Ishikawa (cell line): Measurements from ENCODE around the gene CD164L2.

Source experiments
- CEBPB ChIP-seq: IDR thresholded peaks from 2 replicates; pipeline ENCODE4 v1.6.1; 2012
- CREB1 ChIP-seq: IDR thresholded peaks from 2 replicates; pipeline ENCODE4 v1.6.1; 2012; ENCODE audit warnings: low read depth
- EGR1 ChIP-seq: IDR thresholded peaks from 2 replicates; pipeline ENCODE4 v1.6.1; 2012
- EP300 ChIP-seq: IDR thresholded peaks from 2 replicates; pipeline ENCODE4 v1.6.1; 2012; ENCODE audit warnings: borderline replicate concordance
- FOXM1 ChIP-seq: IDR thresholded peaks from 2 replicates; pipeline ENCODE4 v1.6.1; 2012; ENCODE audit warnings: low read depth, borderline replicate concordance
- MAX ChIP-seq: IDR thresholded peaks from 2 replicates; pipeline ENCODE4 v1.6.1; 2012
- NFIC ChIP-seq: IDR thresholded peaks from 2 replicates; pipeline ENCODE4 v1.6.1; 2012
- RAD21 ChIP-seq: IDR thresholded peaks from 2 replicates; pipeline ENCODE4 v1.6.1; 2012; ENCODE audit warnings: low read depth
- REST ChIP-seq: IDR thresholded peaks from 2 replicates; pipeline ENCODE4 v1.6.1; 2012; ENCODE audit warnings: low read depth, mild to moderate bottlenecking
- TAF1 ChIP-seq: IDR thresholded peaks from 2 replicates; pipeline ENCODE4 v1.6.1; 2012; ENCODE audit warnings: low read depth, mild to moderate bottlenecking
- TCF12 ChIP-seq: IDR thresholded peaks from 2 replicates; pipeline ENCODE4 v1.6.1; 2012; ENCODE audit warnings: low read depth
- TEAD4 ChIP-seq: IDR thresholded peaks from 2 replicates; pipeline ENCODE4 v1.6.1; 2012
- YY1 ChIP-seq: IDR thresholded peaks from 2 replicates; pipeline ENCODE4 v1.6.1; 2012; ENCODE audit warnings: low read depth
- ZBTB7A ChIP-seq: IDR thresholded peaks from 2 replicates; pipeline ENCODE4 v1.6.1; 2012; ENCODE audit warnings: low read depth
- TF ChIP-seq, protein P1 (sequence below): IDR thresholded peaks from 2 replicates; pipeline ENCODE4 v1.6.1; 2012

Gene CD164L2

DNA sequence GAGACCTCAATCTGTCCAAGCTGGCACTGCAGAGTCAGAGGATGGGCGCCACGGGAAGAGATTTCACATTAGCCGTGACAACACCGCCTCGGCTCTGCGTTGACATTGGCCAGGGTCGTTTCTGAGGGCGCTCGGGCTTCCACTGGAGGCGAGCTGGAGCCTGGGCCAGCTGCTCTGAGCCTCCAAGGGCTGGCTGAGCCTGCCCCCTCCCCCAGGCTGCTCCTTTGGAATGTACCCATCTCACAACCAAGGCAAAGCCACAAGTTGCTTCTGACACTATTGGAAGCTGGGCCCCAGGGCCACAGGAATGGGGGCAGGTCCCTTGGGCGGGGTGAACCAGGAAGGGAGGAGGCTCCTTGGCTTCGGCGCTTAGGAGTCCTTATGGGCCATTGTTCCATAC lies 21.9 kb upstream of the CD164L2 start:
- TF ChIP-seq CEBPB (no peak), CREB1 (no peak), RAD21 (no peak), EP300 (no peak), FOXM1 (no peak), TAF1 (no peak)

DNA sequence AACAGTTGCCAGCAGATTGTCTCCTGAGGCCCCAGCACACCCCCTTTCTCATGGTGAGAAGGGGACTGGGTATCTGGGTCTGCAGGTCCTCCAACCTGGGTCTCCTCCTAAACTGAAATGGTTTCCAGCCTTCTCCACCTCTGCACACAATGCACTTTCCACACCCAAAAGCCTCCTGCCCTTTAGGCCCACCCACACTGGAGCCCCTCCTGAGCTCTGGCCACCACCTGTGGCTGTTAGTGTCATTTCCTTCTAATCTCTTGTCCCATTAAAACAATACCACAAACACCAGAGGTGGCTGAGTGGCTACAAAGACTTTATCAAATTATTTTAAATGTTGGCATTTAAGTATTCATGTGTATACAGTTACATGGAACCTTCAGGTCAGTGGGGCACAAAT lies 20.8 kb upstream of the CD164L2 start:
- TF ChIP-seq MAX = no peak
- TF ChIP-seq ZBTB7A = no peak
- no peak for TF ChIP-seq TCF12
- no peak for TF ChIP-seq NFIC
- TF ChIP-seq EP300 = no peak
- TF ChIP-seq TAF1 = no peak
- TF ChIP-seq CREB1 = no peak
- no peak for TF ChIP-seq EGR1
- TF ChIP-seq, protein P1, sequence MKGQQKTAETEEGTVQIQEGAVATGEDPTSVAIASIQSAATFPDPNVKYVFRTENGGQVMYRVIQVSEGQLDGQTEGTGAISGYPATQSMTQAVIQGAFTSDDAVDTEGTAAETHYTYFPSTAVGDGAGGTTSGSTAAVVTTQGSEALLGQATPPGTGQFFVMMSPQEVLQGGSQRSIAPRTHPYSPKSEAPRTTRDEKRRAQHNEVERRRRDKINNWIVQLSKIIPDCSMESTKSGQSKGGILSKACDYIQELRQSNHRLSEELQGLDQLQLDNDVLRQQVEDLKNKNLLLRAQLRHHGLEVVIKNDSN = no peak
- no peak for TF ChIP-seq YY1
- TF ChIP-seq RAD21 = no peak
- no peak for TF ChIP-seq TEAD4
- TF ChIP-seq CEBPB = no peak

DNA sequence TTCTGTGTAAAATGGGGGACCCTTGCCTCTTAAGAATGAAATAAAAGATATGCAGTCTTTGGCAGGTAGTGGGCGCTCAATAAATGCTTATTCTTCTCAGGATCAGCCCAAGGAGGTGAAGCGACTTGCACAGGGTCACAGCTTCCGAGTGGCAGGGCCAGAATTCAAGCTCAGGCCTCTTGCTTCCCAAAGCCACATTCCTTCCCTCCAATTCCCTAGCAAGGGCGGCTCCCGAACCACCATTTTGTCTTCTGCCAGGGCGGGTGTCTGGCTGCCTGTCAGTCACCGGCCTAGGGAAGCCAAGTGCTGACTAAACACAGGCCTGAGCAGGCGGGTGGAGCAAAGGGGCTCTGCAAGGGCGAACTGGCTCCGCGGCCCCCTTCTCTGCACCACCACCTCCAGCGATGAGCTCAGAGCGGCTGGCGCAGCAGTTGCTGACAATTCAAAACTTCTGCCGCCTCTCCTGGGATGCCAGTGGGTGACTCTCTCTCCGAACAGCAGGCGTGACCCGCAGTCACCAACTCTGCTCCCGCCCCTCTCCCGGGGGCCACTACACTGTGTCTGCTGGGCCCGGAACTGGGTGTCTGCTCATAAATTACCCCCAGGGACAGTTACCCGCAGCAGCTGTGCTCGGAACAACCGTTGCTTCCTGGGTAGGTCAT lies 20.1 kb upstream of the CD164L2 start:
- TF ChIP-seq RAD21 (0 out of 2 replicates have a peak, but pooled peaks have one; percentile 7), CEBPB (no peak), FOXM1 (no peak)

DNA sequence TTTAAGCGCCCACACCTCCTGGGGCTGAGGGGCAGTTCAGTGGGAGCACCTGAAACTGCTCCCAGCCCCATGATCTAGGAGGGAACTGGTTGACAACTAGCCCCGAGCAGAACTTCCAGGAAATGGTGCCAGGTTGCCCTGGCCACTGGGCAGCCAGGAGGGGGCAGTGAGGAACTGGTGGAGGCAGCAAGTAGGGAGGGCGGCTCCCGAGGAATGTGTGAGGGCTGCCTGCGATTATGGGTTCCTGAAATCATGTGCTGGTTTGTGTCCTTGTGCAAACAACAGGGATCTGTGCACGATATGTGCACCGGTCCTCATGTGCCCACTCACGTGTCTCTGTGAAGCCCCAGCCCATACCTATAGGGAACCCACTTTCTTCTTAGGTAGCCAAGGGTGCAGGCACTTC lies 19.2 kb upstream of the CD164L2 start:
- TF ChIP-seq EGR1 (no peak), RAD21 (peak; percentile 66)

DNA sequence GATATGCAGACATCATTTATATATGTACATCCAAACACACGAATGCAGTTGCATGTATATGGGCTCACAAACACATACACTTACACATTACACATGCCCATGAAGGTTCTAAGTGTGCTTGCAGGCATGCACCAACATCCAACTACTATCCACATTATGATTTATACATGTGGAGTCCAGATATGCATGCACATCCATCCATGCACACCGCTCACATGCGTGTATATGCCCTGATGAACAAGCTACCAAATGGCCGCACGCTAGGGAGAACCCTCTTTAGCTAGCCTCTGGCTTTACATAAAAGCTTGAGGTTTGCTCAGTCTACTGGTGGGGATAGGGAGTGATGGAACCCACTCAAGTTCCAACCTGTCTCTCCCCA lies 17.8 kb upstream of the CD164L2 start:
- TF ChIP-seq FOXM1 (no peak), NFIC (no peak), TEAD4 (no peak), RAD21 (no peak), CEBPB (no peak), MAX (no peak), ZBTB7A (no peak)

DNA sequence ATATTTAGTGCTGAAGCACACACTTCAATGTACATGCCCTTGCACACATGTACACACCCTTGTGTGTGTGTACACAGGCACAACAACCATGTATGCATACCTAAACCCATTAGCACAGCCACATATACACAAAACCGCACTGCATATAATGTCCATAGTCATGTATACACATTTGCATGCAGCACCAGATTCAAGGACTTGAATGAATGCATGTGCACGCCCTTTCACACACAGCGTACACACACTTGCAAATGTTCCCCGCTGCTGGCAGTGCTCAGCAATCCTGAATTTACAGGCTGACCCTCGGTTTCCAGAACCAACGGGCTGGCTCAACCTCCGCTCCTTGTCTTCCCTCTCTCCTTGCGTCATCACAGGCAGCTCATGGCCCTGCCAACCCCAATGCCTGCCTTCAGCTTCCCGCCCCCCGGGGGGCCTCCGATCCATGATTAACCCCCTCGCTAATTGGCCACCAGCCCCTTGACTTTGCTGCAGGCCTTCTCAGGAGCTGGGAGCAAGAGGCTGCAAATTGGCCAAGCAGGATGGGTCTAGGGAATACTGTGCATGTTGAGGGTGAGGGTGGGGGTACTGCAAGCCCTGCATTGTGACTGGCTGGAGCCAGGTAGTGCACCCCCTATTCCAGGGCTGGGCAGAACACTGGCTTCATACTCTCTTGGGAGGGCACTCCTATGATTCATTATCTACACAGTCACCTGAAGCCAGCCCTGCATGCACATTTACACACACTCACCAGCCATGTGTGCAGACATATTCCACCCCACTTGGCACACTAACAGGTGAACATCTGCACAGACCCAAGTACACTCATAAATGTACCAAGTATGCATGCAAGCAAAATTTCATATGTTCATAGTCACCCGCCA lies 17.2 kb upstream of the CD164L2 start:
- TF ChIP-seq FOXM1 (no peak), YY1 (no peak), EP300 (no peak), TEAD4 (no peak), CEBPB (no peak), CREB1 (no peak), NFIC (no peak), TAF1 (no peak), EGR1 (no peak), REST (no peak), TCF12 (no peak)
- TF ChIP-seq, protein P1 = no peak

GRCh38 chr1:27399251-27400025 lies 16.3 kb upstream of the CD164L2 start:
- no peak for TF ChIP-seq FOXM1
- TF ChIP-seq TCF12 = no peak
- no peak for TF ChIP-seq TAF1
- TF ChIP-seq, protein P1 = no peak
- no peak for TF ChIP-seq TEAD4
- TF ChIP-seq ZBTB7A = no peak
- TF ChIP-seq EGR1 = no peak
- TF ChIP-seq NFIC = no peak
- no peak for TF ChIP-seq EP300
- no peak for TF ChIP-seq YY1
- no peak for TF ChIP-seq CEBPB
- TF ChIP-seq REST = no peak
